Kidney glomerular epithelial cell (primary cell): Measurements from ENCODE around the gene COQ2.
"Not testable (repeated sequence)": the region's sequence is repeated elsewhere in the genome, so short reads cannot be mapped to it uniquely, and the experiment has no call there.

ENCODE experiments used
- DNase-seq: peaks from one replicate; lab custom pipeline; 2025; lab: John Stamatoyannopoulos, UW

COQ2 gene, protein sequence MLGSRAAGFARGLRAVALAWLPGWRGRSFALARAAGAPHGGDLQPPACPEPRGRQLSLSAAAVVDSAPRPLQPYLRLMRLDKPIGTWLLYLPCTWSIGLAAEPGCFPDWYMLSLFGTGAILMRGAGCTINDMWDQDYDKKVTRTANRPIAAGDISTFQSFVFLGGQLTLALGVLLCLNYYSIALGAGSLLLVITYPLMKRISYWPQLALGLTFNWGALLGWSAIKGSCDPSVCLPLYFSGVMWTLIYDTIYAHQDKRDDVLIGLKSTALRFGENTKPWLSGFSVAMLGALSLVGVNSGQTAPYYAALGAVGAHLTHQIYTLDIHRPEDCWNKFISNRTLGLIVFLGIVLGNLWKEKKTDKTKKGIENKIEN

DNA sequence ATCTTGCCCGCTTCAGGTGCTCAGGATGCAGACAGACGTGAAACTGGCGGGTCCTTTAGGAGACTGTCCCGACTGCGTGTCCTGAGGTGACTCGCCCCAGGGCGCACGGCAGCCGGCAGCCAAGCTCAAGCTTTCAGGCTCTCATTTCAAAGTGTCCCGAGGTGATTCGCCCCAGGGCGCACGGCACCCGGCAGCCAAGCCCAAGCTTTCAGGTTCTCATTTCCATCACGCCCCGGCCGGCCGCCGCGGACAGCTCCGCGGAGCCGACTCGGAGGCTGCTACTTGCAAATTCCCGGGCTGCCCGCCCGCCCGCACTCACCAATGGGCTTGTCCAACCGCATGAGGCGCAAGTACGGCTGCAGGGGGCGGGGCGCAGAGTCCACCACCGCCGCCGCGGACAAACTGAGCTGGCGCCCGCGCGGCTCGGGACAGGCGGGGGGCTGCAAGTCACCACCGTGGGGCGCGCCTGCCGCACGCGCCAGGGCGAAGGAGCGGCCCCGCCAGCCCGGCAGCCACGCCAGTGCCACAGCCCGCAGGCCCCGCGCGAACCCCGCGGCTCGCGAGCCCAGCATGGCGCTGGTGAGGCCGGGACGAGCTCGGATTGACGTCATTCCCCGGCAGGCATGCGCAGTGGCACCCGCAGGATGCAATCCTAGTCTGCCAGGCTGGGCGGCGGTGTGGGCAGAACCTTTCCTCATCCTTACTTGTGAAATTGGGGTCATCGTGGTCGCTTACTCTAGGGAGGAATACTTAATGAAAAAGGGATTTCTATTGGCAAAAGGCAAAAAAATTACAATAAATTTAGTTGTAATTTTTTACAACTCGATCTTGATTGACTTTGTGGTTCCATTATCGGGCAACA is at the start of gene COQ2:
COQ2 (minus strand) TSS at position 606 of the 862 bp plus-strand sequence; CDS start at position 572, 34 bp downstream.
- DNase-seq = peak; percentile 87

DNA sequence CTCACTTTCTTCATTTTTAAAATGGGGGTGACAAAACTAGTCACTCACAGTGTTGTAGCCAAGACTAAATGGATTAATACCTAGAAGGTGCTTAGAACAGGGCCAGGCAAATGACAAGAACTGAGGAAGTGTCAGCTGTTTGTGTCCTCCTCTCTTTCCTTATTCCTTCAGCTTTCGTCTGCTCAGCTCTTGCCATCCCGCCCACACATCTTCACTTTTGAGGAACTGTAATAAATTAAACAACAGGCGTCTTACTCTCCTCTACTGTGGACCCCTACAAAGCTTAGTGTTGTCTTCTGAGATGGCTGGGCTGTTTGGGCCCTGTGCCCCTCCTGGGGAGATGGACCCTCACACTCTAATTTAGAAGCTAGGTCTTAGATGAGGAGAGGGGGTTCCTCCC is 47.4 kb upstream of the COQ2 start:
- no peak for DNase-seq

DNA sequence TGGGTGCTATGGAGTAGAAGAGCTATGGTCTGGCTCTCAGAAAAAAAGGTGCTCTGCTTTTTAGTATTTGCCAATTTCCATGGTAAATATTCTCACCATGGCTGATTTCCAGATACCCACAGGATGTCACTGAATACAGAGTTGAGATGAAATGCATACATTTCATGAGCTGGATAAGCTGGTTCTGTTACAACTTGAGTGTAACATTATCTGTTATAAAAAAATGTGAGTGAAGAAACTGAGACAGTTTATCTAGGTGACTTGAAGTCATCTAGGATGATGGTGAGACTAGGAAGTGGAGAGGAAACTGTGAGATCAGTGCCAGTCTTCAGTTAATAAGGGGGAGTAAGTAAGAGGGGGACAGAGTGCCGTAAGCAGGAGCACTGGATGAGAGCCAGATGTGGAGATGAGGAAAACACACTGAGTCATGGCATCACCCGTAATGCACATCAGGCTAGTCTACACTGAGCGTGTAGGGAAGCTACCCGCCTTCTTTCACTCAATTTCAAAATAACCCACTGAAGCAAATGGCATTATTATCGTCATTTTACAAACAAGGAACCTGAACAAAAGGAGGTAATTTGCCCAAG is 45.0 kb upstream of the COQ2 start:
- DNase-seq = no peak

DNA sequence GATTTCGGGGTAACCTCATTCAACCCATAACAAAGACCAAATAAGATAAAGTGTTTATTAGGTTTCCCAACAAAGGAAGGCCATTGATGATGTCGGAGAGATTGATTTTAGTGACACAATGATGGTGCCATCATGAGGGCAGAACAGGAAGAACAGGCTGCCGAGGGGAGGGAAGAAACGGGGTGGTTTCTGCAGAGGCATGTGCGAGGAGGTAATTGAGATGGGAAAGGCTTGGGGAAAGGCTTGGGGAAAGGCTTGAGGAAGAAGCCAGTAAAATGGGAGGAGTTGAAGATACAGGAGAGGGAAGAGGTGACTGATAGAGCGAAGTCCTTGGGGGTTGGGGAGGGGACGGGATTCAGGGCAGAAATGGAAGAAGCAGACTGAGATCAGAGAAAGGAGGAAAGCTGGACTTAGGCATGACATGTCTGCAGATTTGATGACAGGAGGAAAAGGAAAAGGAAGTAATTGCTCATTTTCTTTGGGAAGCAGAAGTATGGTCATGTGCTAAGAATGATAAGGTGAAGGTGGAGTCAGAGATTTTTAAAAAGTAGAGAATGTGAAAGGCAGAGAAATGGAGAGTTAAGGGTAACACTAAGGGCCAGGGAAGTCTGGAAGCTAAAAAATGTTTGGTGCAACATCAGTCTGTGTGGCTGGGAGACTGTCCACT is 44.1 kb upstream of the COQ2 start:
- no peak for DNase-seq

DNA sequence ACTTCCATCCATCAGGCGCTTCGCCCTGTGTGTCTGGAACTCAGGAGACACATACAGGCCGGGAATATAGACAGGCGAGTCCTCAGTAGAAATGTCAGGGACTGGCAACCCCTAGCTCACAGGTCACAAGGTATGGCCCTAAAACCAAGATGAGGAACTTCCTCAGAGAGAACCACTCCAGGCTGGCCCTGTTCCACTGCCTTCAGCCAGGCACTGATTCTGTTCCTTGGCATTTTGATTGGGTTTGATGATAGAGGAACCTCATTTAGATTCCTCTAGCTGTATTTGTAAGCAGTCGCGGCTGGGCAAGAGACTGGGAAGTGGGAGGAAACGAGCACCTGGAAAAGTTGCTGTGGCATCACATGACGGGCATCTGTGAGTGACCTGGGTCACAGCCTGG is 41.9 kb upstream of the COQ2 start:
- no peak for DNase-seq

DNA sequence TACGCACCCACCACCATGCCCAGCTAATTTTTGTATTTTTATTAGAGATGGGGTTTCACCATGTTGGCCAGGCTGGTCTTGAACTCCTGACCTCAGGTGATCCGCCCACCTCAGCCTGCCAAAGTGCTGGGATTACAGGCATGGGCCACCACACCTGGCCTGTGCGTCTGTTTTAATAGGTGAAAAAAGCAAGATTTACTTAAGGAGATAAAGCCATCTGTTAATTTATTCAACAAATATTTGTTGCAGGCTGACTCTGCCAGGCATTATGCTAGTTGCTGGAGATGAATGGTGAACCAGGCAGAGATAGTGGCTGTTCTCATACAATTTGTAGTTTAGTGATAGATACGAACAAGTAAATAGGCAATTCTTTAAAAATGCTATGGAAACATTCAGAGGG is 40.7 kb upstream of the COQ2 start:
- not testable (repeated sequence) for DNase-seq

DNA sequence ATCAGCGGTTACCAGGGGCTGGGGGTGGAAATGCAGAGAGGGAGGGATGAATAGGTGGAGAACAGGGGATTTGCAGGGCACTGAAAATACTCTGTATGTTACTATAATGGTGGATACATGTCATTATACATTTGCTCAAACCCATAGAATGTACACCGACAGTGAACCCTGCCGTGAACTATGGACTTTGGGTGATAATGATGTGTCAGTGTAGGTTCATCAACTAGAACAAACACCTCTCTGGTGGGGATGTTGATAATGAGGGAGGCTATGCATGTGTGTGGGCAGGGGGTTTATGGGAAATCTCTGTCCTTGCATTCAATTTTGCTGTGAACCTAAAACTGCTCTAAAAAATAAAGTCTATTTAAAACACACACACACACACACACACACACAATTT is 38.5 kb upstream of the COQ2 start:
- no peak for DNase-seq

DNA sequence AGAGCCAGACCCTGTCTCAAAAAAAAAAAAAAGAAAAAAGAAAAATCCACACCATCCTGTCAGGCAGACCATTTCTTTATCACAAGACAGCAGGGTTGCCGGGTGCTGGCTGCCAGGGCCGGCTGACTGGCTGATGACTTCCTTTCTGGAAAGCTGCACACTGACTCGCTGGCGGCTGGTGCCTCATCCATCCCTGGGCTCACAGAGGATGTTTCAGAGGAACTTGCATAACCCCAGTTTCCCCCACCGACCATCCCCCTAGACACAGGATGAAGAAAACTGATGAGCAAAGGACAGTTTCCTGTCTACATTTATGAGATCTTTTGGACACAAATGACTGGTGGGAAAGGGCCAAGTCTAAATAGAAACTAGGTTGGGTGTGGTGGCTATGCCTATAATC is 36.0 kb upstream of the COQ2 start:
- no peak for DNase-seq

DNA sequence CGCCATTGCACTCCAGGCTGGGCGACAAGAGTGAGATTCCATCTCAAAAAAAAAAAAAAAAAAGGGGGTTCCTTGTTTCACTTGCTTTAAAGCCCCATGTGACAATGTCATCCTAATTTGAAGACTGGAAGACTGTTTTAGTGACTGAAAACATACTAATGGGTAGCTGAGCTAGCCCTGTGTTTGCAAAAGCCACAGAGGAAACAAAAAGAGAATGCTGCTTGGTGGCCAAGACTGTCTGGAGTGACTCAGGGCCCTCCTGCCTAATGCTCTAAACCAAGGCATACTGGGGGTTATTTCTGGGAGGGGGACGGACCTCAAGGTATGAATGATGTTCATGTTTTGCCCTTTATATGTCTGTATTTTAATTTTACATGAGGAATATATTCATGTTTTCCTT is 34.1 kb upstream of the COQ2 start:
- DNase-seq = no peak

DNA sequence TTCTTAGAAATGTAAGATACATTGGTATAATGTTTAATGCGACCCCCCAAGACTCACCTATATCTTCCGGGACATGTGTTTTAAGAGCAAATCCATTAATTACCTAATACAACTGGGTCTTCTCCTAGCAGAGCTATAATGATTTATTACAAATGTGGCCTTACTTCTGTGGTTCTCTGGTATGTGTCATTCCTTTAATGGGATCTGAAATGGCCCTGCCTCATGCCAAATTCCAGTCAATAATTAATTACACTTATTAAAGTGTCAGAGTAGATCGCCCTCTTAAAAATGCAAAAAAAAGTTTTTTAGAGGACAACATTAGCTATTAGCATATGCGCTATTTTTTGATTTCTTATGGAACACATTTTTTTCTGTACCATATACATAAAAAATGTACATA is 33.1 kb upstream of the COQ2 start:
- no peak for DNase-seq

DNA sequence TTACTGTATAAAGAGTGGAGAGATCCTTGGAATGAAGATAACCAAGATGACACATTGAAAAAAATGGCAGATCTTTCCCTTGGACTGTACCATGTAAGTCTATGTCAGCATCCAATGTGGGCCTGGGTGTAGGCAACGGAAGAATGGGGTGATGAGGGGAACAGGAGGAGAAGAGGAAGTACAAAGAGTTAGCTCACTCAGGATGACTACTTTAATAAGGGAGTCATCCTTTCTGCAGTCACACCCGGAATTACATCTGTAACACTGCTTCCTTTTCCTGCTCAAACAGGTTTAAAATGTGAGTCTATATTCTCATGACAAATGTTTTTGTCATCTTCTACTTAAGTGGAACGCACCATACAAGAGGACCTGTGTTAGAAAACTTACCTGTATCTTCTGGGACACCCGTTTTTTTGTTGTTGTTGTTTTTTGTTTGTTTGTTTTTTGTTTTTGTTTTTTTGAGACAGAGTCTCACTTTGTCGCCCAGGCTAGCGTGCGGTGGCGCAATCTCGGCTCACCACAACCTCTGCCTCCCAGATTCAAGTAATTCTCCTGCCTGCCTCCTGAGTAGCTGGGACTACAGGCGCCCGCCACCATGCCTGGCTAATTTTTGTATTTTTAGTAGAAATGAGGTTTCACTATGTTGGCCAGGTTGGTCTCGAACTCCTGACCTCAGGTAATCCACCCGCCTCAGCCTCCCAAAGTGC is 32.0 kb upstream of the COQ2 start:
- no peak for DNase-seq

DNA sequence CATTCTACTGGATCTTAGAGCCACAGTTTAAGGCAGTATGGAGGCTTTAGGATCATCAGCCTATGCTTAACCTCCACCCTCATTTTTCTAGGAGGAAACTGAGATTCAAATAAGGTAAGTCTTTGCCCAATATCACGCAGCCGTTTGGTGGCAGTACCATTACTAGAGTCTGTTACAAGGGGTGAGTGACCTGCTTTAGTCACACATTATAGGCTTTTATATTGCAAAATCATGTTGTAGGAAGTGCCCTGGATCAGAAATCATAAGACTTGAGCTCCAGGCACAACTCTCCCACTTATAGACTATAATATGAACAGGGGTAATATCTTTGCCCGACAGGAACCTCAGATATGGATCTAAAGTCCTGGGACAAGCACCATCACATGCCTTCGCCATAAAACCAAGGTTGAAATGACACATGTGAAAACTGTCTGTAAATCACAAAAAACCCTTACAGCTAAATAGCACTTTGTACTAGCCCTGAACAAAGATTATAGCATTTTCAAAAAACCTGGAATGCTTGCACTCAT is 30.8 kb upstream of the COQ2 start:
- no peak for DNase-seq

DNA sequence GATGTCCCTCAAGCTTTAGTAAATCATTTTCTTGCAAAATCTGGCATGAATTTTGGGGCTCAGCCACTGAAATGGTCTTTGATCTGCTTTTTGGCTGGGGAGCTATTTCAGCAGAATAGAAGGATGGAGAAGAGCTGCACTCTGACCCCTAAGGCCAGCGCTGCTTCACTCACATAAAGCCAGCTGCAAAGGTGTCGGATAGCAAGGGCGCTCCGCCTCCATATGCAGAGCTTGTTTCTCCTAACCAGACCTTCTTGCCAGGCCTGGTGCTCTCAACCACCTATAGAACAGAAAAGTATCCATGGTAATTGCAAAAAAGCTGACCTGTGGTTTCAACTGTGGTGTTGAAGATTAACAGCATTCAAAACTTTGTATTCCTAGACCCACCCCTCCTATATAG is 24.1 kb upstream of the COQ2 start:
- no peak for DNase-seq

DNA sequence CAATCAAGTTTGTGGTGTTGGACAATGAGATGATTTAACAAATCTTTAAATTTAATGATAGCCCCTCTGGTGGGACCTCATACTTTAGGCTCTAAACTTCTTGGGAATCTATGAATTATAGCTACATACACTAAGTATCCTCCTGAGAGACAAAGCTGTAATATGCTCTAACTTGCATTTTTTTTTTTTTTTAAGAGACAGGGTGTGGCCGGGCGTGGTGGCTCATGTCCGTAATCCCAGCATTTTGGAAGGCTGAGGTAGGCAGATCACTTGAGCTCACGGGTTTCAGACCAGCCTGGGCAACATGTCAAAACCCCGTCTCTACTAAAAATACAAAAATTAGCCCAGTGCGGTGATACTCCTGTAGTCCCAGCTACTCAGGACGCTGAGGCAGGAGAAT is 23.3 kb upstream of the COQ2 start:
- DNase-seq = no peak

DNA sequence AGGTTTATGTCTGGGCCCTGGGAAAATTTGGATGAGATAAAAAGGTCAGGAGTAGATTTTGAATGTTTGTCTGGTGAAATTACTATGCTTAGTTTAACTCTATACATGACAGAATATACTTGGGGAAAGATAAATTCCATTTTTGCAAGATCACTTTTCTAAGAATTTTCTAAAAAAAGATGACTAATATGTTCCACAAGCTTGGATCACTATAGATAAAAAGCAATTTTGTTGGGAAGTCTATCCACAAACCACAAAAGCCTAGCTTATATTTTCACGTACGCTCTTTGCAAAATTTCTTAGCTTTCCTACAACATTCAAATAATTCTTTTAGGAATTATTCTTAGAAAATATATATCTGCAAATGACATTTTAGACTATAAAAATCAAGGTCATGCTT is 20.6 kb upstream of the COQ2 start:
- no peak for DNase-seq

DNA sequence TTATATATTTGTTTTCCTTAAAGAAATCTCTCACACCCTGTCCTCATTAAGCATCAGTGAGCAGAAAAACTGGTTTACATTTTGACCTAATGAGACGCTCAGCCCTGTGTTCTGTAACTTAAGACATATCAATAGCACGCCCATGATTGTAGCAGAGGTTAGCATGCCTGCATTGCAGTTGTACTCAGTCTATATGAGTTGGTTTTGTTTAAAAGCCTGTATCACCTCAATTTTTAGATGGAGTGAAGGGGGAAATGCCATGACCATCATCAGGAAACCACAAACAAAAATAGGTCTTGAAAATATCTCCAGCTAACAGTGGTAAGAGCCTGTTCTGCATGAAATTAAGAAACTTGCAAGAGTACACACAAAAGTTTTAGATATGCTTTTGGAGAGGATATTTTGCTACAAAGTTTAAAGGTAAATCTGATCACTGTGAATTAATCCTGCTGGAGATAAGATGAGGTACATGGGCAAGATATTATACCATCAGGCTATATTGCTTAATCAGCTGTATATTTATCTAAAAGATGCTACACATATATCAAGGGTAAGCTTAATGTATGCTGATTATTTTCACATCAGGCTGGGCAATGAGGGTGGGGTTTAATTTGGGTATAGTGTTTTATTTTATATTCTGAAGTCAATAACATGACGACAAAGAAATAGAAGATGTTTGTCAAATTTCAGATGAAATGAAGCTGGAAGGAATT is 13.1 kb upstream of the COQ2 start:
- DNase-seq = no peak

DNA sequence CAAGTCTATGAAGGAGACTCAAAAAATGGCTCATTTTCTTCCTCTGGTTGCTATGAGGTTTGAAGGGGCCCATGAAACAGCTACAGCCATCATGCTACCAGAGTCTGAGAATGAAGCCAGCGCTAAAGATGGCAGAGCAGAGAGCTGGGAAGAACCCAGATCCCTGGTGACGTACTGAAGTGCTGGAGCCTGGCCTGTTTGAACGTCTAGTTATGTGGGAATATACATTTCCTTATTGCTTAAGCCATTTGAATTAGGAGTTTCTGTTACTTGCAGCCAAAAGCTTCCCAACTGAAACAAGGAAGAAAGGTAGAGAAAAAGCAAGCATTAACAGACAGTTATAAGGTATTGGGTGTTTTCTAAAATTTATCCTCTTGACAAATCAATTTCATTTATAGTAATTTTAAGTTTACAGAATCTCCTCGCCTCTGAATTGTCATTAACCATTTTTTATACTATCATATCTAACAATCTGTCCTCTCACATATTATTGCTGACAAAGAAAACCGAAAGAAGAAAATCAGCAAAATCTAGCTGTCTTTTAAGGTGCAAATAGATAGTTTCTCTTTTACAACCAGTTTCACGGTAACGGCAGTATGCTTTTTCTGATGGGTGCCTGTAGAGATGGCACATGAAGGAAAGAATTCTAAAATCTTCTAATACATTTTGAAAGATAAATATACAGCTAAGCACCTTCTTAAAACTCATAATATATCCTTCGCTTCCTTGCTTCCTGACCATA is 8.9 kb upstream of the COQ2 start:
- no peak for DNase-seq

DNA sequence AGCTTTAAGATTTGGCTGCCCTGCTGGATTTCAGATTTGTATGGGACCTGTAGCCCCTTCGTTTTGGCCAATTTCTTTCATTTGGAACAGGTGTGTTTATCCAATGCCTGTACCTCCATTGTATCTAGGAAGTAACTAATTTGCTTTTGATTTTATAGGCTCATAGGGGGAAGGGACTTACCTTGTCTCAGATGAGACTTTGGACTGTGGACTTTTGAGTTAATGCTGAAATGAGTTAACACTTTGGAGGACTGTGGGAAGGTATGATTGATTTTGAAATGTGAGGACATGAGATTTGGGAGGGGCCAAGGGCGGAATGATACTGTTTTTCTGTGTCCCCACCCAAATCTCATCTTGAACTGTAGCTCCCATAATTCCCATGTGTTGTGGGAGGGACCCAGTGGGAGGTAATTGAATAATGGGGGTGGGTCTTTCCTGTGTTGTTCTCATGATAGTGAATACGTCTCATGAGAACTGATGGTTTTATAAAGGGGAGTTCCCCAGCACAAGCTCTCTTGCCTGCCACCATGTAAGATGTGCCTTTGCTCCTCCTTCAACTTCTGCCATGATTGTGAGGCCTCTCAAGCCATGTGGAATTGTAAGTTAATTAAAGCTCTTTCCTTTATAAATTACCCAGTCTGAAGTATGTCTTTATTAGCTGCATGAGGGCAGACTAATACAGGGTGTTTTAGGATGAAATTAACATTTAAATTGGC is 5.6 kb upstream of the COQ2 start:
- not testable (repeated sequence) for DNase-seq

DNA sequence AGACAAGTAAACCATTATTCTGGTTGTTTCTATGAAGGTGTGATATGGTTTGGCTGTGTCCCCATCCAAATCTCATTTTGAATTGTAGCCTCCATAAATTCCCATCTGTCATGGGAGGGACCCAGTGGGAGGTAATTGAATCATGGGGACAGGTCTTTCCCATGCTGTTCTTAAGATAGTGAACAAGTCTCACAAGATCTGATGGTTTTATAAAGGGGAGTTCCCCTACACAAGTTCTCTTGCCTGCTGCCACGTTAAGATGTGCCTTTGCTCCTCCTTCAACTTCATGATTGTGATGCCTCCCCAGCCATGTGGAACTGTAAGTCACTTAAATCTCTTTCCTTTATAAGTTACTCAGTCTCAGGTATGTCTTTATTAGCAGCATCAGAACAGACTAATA is 3.8 kb upstream of the COQ2 start:
- not testable (repeated sequence) for DNase-seq

DNA sequence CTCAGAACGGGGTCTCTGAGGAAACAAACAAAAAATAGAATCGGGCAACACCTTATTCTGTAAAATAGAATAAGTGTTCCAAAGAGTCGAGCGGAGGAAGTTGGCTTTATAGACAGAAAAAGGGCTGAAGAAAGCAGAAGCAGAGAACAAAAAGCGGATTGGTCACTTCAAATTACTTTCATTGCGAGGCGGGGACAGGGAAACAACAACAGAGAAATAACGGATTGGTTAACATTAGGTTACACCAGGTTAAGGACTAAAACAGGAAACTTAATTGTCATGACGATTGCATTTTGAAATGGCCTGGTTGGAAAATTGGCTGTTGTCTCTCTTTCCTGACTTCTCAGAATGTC is 433 bp upstream of the COQ2 start:
- DNase-seq = peak; percentile 69
